Epidermal melanocyte (primary cell): Measurements from ENCODE around the gene TENM4.

Experiments
- DNase-seq: peaks from one replicate; pipeline ENCODE4 v3.0.0; 2011; ENCODE audit warnings: low spot score; ENCODE audit not compliant: insufficient read length

Gene TENM4

GRCh38 chr11:79346021-79346420 is 94.8 kb downstream of the TENM4 start:
- no peak for DNase-seq

GRCh38 chr11:79344753-79345294 is 96.0 kb downstream of the TENM4 start:
- DNase-seq: no peak

- DNase-seq: no peak
Measured at GRCh38 chr11:79342686-79343085, 98.1 kb downstream of the TENM4 start.

- no peak for DNase-seq
Measured at GRCh38 chr11:79342236-79342635, 98.6 kb downstream of the TENM4 start.

GRCh38 chr11:79340535-79340934 is 100.3 kb downstream of the TENM4 start:
- no peak for DNase-seq

GRCh38 chr11:79336797-79337517 is 103.9 kb downstream of the TENM4 start:
- no peak for DNase-seq

- DNase-seq: no peak
Measured at GRCh38 chr11:79335681-79336080, 105.1 kb downstream of the TENM4 start.

- no peak for DNase-seq
Measured at GRCh38 chr11:79333355-79333754, 107.5 kb downstream of the TENM4 start.

- no peak for DNase-seq
Measured at GRCh38 chr11:79332017-79332416, 108.8 kb downstream of the TENM4 start.

GRCh38 chr11:79331203-79331901 is 109.5 kb downstream of the TENM4 start:
- DNase-seq: no peak

- no peak for DNase-seq
Measured at GRCh38 chr11:79330651-79331050, 110.2 kb downstream of the TENM4 start.

GRCh38 chr11:79329561-79329960 is 111.3 kb downstream of the TENM4 start:
- no peak for DNase-seq

- no peak for DNase-seq
Measured at GRCh38 chr11:79328402-79328801, 112.4 kb downstream of the TENM4 start.

- DNase-seq: no peak
Measured at GRCh38 chr11:79325851-79326250, 115.0 kb downstream of the TENM4 start.

GRCh38 chr11:79321263-79321662 is 119.6 kb downstream of the TENM4 start:
- no peak for DNase-seq

- no peak for DNase-seq
Measured at GRCh38 chr11:79314906-79315689, 125.7 kb downstream of the TENM4 start.

GRCh38 chr11:79313530-79313913 is 127.3 kb downstream of the TENM4 start:
- no peak for DNase-seq

GRCh38 chr11:79312617-79313529 is 128.0 kb downstream of the TENM4 start:
- no peak for DNase-seq

- no peak for DNase-seq
Measured at GRCh38 chr11:79311461-79311860, 129.4 kb downstream of the TENM4 start.

- no peak for DNase-seq
Measured at GRCh38 chr11:79309407-79309806, 131.4 kb downstream of the TENM4 start.

- no peak for DNase-seq
Measured at GRCh38 chr11:79308429-79308828, 132.4 kb downstream of the TENM4 start.
